Fibroblast of peridontal ligament (primary cell): ENCODE measurements around the gene CLEC4C.
"Not testable (repeated sequence)": the region's sequence is repeated elsewhere in the genome, so short reads cannot be mapped to it uniquely, and the experiment has no call there.

Experiments
- DNase-seq: peaks from one replicate; pipeline ENCODE4 v3.0.0-alpha.2; 2010; ENCODE audit errors: extremely low read depth

The CLEC4C gene, protein sequence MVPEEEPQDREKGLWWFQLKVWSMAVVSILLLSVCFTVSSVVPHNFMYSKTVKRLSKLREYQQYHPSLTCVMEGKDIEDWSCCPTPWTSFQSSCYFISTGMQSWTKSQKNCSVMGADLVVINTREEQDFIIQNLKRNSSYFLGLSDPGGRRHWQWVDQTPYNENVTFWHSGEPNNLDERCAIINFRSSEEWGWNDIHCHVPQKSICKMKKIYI

DNA sequence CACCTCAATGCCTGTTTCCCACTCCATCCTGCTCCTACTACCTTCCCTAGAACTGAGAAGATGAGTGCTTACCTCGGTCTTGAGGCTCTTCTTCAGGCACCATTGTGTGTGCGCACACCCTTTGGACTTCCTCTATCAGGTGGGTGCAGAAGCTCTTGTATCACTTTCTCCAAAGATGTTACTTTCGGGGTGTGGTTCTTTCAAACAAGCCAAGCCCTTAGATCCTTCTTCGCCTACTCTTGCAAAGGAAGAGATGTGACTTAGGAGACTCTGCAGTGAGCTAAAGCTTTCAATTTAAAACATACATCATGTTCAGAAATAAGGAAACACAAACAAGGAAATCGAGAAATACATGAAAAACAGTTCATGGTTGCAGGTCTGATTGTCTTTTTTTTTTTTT is at the start of gene CLEC4C:
TSS of gene CLEC4C (minus strand) at position 130 of the 400 bp plus-strand sequence. CDS start at position 103, 27 bp downstream.
- no peak for DNase-seq

DNA sequence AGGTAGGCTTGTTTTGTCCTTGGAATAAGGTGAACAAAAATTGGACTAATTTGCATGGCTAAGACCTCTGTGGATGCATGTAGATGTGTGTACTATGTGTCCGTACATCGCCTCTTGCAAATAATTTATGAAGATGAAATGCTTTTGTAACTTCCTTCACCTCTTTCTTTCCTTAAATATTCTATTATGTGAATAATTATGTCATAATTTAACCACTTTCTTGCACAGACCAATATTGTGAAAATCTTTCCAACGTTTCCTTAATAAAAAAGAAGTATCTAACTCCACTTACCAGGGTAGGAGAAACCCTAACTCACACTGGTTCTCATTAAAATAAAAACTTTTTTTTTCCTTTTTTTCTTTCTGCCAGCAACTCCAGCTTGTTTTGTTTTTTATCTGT is 46.0 kb upstream of the CLEC4C start:
- DNase-seq, result no peak

DNA sequence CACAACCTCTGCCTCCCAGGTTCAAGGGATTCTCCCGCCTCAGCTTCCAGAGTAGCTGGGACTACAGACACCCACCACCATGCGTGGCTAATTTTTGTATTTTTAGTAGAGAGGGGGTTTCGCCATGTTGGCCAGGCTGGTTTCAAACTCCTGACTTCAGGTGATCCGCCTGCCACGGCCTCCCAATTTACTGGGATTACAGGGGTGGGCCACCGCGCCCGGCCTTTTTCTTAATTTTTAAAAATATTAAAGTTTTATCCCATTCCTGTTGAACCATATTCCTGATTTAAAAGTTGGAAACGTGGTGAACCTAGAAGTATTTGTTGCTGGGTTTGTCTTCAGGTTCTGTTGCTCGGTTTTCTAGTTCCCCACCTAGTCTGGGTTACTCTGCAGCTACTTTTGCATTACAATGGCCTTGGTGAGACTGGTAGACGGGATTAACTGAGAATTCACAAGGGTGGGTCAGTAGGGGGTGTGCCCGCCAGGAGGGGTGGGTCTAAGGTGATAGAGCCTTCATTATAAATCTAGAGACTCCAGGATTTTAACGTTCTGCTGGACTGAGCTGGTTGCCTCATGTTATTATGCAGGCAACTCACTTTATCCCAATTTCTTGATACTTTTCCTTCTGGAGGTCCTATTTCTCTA is 41.8 kb upstream of the CLEC4C start, which contains the start of gene NANOG:
TSS of gene NANOG (plus strand) at position 519 of the 645 bp plus-strand sequence. CDS start 213 bp downstream, outside the sequence.
- not testable (repeated sequence) for DNase-seq

DNA sequence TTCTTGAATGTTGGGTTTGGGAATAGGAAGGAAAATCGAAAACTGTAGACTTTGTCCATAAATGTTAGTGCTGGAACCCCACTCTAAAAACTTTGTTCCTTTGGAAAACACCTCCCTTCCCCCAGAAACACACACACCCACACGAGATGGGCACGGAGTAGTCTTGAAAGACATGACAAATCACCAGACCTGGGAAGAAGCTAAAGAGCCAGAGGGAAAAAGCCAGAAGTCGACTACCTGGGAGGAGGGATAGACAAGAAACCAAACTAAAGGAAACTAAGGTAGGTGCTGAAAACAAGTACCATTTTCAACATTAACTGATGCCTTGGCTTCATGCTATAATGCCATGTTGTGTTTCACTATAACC is 41.1 kb upstream of the CLEC4C start:
- no peak for DNase-seq

DNA sequence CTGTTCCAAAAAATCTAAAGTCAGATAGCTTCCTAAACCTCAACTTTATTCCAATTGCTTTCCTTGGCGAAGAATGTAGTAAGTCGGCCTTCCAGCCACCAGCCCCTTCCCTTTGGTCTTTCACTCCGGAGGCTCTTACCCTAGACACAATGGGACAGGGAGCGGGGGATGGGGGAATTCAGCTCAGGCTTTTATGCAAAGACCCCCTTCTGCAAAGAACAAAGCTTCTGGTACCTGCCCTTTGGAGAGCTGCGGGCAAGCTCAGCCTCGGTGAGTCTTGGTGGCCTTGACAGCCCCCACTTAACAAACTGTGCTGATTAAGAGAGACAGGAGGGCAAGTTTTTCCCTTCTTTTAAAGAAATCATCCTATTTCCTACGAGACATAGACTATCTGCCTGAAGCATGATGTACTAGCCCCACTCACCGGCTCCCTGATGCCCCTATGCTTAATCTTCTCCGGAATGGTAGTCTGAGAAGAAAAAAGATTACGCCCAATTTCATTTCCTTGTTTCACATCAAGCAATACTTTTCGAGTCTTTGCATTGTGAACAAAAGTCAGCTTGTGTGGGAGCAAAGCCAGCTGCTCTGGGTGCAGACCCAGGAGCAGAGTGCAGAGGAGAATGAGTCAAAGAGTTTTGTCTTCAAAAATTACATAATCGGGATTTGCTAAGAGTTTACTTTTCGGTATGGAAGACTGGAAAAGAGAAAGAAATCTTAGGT is 40.6 kb upstream of the CLEC4C start:
- DNase-seq, result peak; percentile 47

DNA sequence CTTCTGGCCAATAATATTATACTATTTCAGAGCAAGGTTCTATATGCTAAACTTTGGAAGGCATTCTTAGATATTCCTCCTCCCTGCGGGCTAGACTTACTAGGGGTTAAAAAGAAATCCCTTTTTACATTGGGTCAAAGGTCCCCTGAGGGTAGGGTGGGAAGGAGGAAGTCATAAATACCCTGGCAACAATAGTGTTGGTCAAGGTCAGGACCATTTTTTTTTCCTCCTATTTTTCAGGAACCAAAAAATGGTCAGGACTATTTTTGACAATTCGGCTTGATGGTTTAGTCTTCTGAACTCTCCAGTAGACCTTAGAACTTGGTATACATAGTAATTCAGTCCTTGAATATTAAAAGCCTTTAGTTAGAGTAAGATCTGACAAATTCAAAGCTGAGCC is 37.5 kb upstream of the CLEC4C start:
- DNase-seq, result no peak

DNA sequence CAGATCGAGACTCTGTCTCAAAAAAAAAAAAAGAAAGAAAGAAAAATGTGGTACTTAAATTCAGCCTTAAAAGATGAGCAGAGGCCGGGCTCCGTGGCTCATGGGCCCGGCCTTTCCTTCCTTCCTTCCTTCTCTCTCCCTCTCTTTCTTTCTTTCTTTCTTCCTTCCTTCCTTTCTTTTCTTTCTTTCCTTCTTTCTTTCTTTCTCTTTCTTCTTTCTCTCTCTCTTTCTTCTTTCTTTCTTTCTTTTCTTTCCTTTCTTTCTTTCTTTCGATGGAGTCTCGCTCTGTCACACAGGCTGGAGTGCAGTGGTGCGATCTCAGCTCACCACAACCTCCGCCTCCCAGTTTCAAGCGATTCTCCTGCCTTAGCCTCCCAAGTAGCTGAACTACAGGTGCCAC is 36.3 kb upstream of the CLEC4C start:
- DNase-seq, result not testable (repeated sequence)

DNA sequence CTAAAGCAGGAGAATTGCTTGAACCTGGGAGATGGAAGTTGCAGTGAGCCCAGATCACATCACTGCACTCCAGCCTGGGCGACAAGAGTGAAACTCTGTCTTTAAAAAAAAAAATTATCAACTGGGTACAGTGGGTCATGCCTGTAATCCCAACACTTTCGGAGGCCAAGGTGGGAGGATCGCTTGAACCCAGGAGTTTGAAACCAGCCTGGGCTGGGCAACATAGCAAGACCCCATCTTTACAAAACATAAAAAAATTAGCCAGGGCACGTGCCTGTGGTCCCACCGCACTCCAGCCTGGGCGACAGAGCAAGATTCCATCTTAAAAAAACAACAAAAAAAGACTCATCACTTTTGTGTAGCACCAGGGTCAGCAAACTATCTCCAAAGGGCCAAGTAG is 34.9 kb upstream of the CLEC4C start:
- no peak for DNase-seq

DNA sequence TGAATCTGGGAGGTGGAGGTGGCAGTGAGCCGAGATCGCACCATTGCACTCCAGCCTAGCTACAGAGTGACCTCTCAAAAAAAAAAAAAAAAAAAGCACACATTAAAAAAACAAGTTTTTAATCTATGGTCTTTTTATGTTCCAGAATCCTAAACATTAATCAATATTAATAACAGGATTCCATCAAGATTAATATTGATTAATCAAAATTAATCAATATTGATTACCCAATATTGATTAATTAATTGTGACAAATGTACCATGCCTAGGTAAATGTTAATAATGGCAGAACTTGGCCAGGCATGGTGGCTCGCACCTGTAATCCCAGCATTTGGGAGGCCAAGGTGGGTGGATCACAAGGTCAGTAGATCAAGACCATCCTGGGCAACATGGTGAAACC is 34.1 kb upstream of the CLEC4C start:
- no peak for DNase-seq

DNA sequence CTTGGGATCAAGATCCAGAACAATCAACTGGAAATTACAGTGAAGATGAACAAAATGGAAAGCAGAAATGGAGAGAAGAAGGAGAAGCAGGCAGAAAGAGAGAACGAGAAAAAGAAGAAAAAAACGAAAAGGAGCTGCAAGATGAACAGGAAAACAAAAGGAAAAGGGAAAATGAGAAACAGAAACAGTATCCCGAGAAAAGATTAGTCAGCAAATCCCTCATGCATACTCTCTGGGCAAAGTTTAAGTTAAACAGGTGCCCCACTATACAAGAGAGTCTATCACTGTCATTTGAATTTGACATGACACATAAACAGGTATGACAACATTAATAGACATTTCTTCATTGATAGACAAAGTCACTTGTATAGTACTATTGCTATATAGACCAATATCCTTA is 22.8 kb upstream of the CLEC4C start:
- no peak for DNase-seq

DNA sequence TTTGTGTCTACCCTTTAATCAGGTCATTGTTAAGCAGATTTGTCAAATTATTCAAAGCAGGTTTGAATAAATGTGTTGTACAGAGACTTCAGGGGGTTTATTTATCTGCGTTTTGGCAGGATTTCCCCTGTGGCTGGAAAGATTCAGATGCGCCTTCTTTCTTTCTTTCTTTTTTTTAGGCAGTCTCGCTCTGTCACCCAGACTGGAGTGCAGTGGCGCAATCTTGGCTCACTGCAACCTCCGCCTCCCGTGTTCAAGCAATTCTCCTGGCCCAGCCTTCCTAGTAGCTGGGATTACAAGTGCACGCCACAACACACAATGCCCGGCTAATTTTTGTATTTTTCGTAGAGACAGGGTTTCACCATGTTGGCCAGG is 11.6 kb upstream of the CLEC4C start:
- no peak for DNase-seq

DNA sequence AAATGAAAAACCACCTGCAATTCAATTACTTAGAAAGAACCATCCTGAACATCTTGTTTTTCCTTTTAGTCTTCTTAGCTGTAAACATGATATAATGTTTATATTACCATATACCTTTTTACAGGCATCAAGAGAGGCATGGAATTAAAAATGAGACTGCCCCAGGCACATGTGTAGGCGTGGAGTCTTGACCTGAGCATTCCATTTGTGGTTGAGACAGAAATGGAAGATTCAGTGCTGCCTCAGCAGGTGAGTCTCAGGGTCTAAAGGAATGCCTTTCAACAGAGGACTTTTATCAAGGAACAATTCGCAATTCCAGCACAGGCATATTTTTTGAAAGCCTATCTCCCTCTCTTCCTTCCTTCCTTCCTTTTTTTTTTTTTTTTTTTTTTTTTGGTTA is 9.8 kb upstream of the CLEC4C start:
- no peak for DNase-seq

DNA sequence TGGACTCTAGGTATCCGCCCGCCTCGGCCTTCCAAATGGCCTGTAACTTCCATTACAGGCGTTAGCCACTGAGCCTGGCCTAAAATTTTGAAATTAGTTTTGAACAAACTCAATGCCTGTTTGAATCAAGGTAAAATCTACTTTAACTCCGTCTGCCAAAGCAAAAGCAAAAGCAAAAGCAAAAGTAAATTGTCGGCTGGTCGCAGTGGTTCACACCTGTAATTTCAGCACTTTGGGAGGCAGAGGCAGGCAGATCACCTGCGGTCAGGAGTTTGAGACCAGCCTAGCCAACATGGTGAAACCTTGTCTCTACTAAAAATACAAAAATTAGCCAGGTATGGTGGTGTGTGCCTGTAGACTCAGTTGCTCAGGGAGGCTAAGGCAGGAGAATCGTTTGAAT is 8.5 kb upstream of the CLEC4C start:
- not testable (repeated sequence) for DNase-seq

DNA sequence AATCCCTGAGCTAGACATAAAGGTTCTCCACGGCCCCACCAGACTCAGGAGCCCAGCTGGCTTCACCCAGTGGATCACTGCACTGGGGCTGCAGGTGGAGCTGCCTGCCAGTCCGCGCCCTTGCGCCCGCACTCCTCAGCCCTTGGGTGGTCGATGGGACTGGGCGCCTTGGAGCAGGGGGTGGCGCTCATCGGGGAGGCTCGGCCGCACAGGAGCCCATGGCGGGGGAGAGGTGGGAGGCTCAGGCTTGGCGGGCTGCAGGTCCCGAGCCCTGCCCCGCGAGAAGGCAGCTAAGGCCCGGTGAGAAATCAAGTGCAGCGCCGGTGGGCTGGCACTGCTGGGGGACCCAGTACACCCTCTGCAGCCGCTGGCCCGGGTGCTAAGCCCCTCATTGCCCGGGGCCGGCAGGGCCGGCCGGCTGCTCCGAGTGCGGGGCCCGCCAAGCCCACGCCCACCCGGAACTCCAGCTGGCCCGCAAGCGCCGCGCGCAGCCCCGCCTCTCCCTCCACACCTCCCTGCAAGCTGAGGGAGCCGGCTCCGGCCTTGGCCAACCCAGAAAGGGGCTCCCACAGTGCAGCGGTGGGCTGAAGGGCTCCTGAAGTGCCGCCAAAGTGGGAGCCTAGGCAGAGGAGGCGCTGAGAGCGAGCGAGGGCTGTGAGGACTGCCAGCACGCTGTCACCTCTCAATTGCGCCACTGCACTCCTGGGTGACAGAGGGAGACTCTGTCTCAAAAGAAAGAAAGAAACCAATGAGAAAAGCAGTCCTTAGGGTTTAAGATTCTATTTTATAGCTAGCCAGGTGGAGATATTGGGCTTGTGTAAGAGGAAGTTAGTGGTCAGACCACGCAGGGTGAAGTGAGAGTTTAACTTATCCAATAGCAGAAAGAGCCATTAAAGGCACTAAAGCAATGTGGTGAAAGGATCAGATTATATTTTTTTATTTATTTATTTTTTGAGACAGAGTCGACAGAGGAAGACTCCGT is 5.1 kb upstream of the CLEC4C start:
- DNase-seq, result not testable (repeated sequence)

DNA sequence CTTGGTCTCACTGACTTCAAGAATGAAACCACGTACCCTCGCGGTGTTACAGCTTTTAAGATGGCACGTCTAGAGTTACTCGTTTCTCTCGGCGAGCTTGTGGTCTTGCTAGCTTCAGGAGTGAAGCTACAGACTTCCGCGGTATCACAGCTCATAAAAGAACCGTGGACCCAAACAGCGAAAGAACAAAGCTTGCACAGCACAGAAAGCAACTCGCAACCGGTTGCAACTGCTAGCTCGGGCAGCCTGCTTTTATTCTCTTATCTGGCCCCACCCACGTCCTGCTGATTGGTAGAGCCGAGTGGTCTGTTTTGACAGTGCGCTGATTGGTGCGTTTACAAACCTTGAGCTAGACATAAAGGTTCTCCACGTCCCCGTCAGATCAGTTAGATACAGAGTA is 4.2 kb upstream of the CLEC4C start:
- DNase-seq, result no peak

DNA sequence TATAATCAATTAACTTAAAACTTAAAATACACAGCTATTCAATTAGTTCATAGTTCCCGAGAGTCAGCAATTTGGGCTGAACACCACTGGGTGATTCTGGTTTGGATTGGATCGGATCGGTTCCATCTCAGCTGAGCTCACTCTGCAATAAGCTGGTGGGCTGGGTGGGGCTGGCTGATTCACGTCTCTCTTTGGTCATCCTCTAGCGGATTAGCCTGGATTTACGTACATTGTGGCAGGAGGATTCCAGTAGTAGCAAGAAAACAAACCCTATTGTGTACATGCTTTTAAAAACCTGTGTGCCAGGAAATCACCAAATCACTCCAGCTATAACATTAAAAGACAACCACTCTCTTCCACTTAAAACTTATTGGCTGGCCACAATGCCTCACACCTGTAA is 3.2 kb upstream of the CLEC4C start:
- DNase-seq, result no peak

DNA sequence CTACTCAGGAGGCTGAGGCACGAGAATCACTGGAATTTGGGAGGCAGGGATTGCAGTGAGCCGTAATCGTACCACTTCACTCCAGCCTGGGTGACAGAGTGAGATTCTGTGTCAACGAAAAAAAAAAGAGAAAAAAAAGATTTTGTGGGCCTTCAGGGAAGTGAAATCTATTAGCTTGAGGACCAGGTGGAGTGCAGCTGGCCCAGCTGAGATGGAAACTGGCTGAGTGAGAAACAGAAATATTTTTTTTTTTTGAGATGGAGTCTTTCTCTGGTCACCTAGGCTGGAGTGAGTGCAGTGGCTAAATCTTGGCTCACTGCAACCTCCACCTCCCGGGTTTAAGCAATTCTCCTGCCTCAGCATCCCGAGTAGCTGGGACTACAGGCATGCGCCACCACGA is 2.3 kb upstream of the CLEC4C start:
- DNase-seq, result no peak

DNA sequence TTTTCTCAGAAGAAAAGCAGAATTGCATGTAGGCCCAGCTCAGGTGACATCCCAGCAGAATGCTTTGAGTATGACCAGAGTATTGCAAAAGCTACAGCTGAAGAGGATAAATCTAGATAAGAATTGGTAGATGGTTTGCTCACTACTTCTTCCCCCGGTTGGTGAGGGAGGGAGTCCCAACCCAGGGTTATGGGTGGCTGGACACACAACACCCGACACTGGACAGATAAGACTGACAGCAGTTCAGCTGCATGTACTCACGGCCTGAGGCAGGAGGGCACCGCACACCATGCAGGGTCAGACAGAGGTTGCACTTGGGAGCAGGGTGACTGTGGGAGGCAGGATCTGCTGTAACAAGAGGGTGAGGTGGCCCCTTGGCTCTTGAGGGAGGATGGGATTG is 1.7 kb upstream of the CLEC4C start:
- no peak for DNase-seq

DNA sequence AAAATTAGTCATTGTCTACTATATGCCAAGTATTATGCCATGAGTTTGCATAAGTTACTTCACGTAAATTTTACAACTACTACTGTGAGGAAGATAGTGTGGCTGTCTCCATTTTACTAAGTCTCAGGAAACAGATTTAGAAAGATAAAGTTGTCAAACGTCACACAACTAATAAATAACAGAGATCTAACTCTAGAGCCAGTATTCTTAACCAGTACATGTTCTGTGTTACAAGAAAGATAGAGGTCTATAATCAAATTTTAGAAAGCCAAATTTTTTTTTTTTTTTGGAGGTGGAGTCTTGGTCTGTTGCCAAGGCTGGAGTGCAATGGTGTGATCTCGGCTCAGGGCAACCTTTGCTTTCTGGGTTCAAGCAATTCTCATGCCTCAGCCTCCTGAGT is 14.2 kb downstream of the CLEC4C start:
- DNase-seq, result no peak

DNA sequence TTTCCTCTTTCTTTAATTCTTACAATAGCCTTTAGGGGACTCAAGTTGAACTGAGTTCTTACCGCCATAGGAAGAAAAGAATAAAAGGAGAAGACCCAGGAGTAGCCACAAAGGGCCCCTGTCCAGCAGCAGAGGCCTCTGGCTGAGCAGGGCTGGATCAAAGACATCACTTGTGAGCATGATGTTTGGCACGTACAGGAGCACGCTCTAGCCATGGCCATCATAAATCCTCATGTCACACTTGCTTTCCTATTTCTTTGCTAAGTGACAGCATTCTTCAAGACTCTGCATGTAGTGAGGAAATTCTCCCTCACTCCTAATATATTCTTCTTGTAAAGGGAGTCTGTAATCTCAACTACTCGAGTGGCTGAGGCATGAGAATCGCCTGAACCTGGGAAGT is 15.7 kb downstream of the CLEC4C start:
- DNase-seq, result no peak

DNA sequence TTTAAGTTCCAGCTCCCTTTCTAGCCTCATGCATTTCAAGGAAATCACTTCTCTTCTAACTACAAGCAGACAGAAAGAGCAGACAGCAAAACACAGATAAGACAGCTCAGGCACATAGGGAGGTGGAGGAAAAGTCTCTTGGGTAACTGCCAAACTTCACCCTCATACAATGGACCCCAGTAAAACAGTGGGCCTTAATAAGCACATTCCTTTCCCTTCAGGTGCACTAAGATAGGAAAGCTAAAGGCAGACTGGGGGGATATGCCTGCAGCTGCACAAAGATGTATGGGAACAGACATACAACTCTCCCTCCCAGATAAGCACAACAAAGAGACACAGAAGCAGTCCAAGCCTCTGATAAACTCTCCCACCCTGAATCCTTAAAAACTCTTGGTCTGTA is 16.2 kb downstream of the CLEC4C start:
- not testable (repeated sequence) for DNase-seq

DNA sequence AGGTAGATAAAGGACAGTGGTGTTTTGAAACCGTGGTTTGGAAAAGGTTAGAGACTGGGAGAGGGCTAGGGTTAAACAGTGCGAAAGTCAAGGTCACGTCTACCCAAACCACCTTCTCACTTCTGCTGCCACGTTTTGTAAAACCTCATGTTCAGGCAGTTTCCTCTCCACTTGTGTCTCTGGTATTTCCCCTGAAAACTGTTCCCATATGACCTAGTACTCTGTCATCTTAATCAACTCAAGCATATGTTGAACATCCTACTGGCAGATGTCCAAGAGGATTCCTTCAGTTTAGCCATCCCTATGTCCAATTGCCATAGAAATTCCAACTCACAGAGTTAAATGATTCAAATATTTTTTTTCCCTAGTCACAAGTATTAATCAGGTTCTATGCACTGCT is 17.4 kb downstream of the CLEC4C start:
- no peak for DNase-seq
